A549 (cell line): ENCODE results near the gene USP24. TPM values are rescaled to one million over a fixed set of nuclear protein-coding genes. Genes with fewer than 3 reads are reported as not detected.

Source experiments
- ATAC-seq, 2 experiments: fragments of 200-7000 bp in 1 of 2; fragments of >200 bp in 1 of 2; cut with Nextera tagmentation in 1 of 2; cut with Tn5 transposase in 1 of 2; 3 replicates each; pipeline versions ENCODE4 v1.8.0 to v1.9.1; 2018 to 2020; ENCODE audit warnings: mild to moderate bottlenecking in 1 of 2, moderate library complexity in 1 of 2
- CTCF ChIA-PET: fragments of 300-600 bp; sonication (Branson Sonifier 250); formaldehyde crosslinking; extraction: SDS; loops from one replicate; lab custom pipeline; 2021; ENCODE audit warnings: antibody characterized with exemption, inconsistent platforms; lab: Yijun Ruan, JAX
- POLR2A ChIA-PET: fragments of 350-600 bp; formaldehyde crosslinking; extraction: SDS; loops from one replicate; lab custom pipeline; 2021; ENCODE audit warnings: antibody characterized with exemption, inconsistent platforms; lab: Yijun Ruan, JAX
- DNase-seq, 2 experiments: peaks; one replicate each; pipeline versions ENCODE4 v3.0.0 to v3.0.0-alpha.2; 2011 to 2016; ENCODE audit warnings: low read depth in 1 of 2, low spot score in 1 of 2
- FAIRE-seq: peaks from 2 replicates; lab custom pipeline; 2011; peaks lifted over from hg19 to GRCh38; lab: Jason Lieb, UNC
- H3K27ac ChIP-seq, 2 experiments: fragments of >200 bp; sonication (Bioruptor Twin); formaldehyde crosslinking; 3 replicates each; pipeline ENCODE4 v1.5.1; 2016 to 2017
- H3K4me1 ChIP-seq: fragments of >200 bp; sonication (Bioruptor Twin); formaldehyde crosslinking; 3 replicates; pipeline ENCODE4 v1.6.1; 2016
- H3K4me2 ChIP-seq: fragments of >200 bp; sonication (Bioruptor Twin); formaldehyde crosslinking; 3 replicates; pipeline ENCODE4 v1.6.1; 2016
- H3K4me3 ChIP-seq: fragments of >200 bp; sonication (Bioruptor Twin); formaldehyde crosslinking; 3 replicates; pipeline ENCODE4 v1.5.1; 2016
- H3K9me3 ChIP-seq: fragments of >200 bp; sonication (Bioruptor Twin); formaldehyde crosslinking; 3 replicates; pipeline ENCODE4 v1.6.1; 2016
- BHLHE40 ChIP-seq: IDR thresholded peaks from 2 replicates; pipeline ENCODE4 v1.6.1; 2012; ENCODE audit warnings: low read depth, low read length, inconsistent platforms
- CBX2 ChIP-seq: fragments of 200-600 bp; sonication (generic); IDR thresholded peaks from 2 replicates; pipeline ENCODE4 v1.6.1; 2016; ENCODE audit warnings: low read depth, mild to moderate bottlenecking, borderline replicate concordance
- E2F6 ChIP-seq: IDR thresholded peaks from 2 replicates; pipeline ENCODE4 v1.6.1; 2012; ENCODE audit warnings: low read depth, borderline replicate concordance
- EHMT2 ChIP-seq: fragments of 200-600 bp; sonication (generic); IDR thresholded peaks from 2 replicates; pipeline ENCODE4 v1.6.1; 2016; ENCODE audit warnings: antibody characterized with exemption, low read depth, mild to moderate bottlenecking, moderate library complexity
- EP300 ChIP-seq, 2 experiments: fragments of >200 bp; sonication (Bioruptor Twin); formaldehyde crosslinking; IDR thresholded peaks; 2 replicates in 1 of 2; 3 replicates in 1 of 2; pipeline ENCODE4 v1.6.1; 2016 to 2017
- FOSL2 ChIP-seq, 2 experiments: fragments of 450-650 bp in 1 of 2; fragments of >200 bp in 1 of 2; sonication (Bioruptor Twin) in 1 of 2; formaldehyde crosslinking; IDR thresholded peaks; 2 replicates each; pipeline versions ENCODE4 v1.5.0 to v1.6.1; 2016 to 2020; ENCODE audit warnings: mild to moderate bottlenecking in 1 of 2, moderate library complexity in 1 of 2
- GATA3 ChIP-seq: IDR thresholded peaks from 2 replicates; pipeline ENCODE4 v1.6.1; 2012; ENCODE audit warnings: borderline replicate concordance
- HEYL ChIP-seq: fragments of 250-450 bp; sonication (Bioruptor Pico); IDR thresholded peaks from 2 replicates; pipeline ENCODE4 v1.8.0; 2021; ENCODE audit warnings: mild to moderate bottlenecking, moderate library complexity
- HOXA7 ChIP-seq: fragments of 250-450 bp; sonication (Bioruptor Pico); IDR thresholded peaks from 2 replicates; pipeline ENCODE4 v1.5.0; 2020; ENCODE audit warnings: mild to moderate bottlenecking, moderate library complexity
- HOXB5 ChIP-seq: fragments of 250-450 bp; sonication (Bioruptor Pico); IDR thresholded peaks from 2 replicates; pipeline ENCODE4 v1.5.0; 2020; ENCODE audit warnings: mild to moderate bottlenecking, moderate library complexity
- JUN ChIP-seq, 2 experiments: fragments of >200 bp; sonication (Bioruptor Twin); formaldehyde crosslinking; IDR thresholded peaks; 2 replicates in 1 of 2; 3 replicates in 1 of 2; pipeline ENCODE4 v1.6.1; 2016 to 2017
- MAFK ChIP-seq: fragments of 450-650 bp; IDR thresholded peaks from 2 replicates; pipeline ENCODE4 v1.6.1; 2014; ENCODE audit not compliant: partially characterized antibody
- MAZ ChIP-seq: fragments of 150-350 bp; IDR thresholded peaks from 2 replicates; pipeline ENCODE4 v1.6.1; 2014; ENCODE audit warnings: antibody characterized with exemption, low read depth, low read length, borderline replicate concordance
- POLR2A ChIP-seq: IDR thresholded peaks from 2 replicates; pipeline ENCODE4 v1.6.1; 2012; ENCODE audit warnings: mild to moderate bottlenecking, low read length
- RAD21 ChIP-seq, 2 experiments: fragments of >200 bp in 1 of 2; sonication (Bioruptor Twin) in 1 of 2; formaldehyde crosslinking in 1 of 2; IDR thresholded peaks in 1 of 2; conservative IDR thresholded peaks in 1 of 2; 2 replicates in 1 of 2; 3 replicates in 1 of 2; pipeline ENCODE4 v1.6.1; 2012 to 2018; ENCODE audit warnings: inconsistent platforms in 1 of 2
- RARB ChIP-seq: fragments of 250-450 bp; sonication (Bioruptor Pico); IDR thresholded peaks from 2 replicates; pipeline ENCODE4 v1.8.0; 2021; ENCODE audit warnings: mild to moderate bottlenecking, moderate library complexity
- REST ChIP-seq: fragments of 200-600 bp; sonication (generic); IDR thresholded peaks from 2 replicates; pipeline ENCODE4 v1.6.1; 2016; ENCODE audit warnings: antibody characterized with exemption, mild to moderate bottlenecking, moderate library complexity
- SMC3 ChIP-seq: fragments of >200 bp; sonication (Bioruptor Twin); formaldehyde crosslinking; IDR thresholded peaks from 3 replicates; pipeline ENCODE4 v1.6.1; 2018; ENCODE audit warnings: inconsistent platforms
- TFCP2L1 ChIP-seq: fragments of 250-450 bp; sonication (Bioruptor Pico); IDR thresholded peaks from 2 replicates; pipeline ENCODE4 v1.5.0; 2021; ENCODE audit warnings: mild to moderate bottlenecking
- ZC3H11A ChIP-seq: fragments of 450-650 bp; IDR thresholded peaks from 2 replicates; pipeline ENCODE4 v1.6.1; 2014; ENCODE audit warnings: antibody characterized with exemption, mild to moderate bottlenecking
- ZFP36 ChIP-seq: fragments of 450-650 bp; IDR thresholded peaks from 2 replicates; pipeline ENCODE4 v1.6.1; 2014; ENCODE audit warnings: borderline replicate concordance; ENCODE audit not compliant: partially characterized antibody
- WGBS: methylation state at CpG from one replicate; pipeline ENCODE4 v1.1.6; 2017; ENCODE audit errors: missing lambda C conversion rate; 5-methylcytosine and 5-hydroxymethylcytosine counted together
- polyA plus RNA-seq, 4 experiments: library from polyadenylated mRNA; depleted of rRNA in 3 of 4; stranded (reverse); fragments of >200 nt; fragmentation: RNase III in 1 of 4; extraction: RNeasy Plus Mini Kit Qiagen cat#74134 plus additional on column Dnase treatment in 1 of 4; gene quantifications; 2 replicates in 3 of 4; 3 replicates in 1 of 4; pipeline ENCODE4 v1.2.3, GENCODE V29; 2011 to 2017
- TF ChIP-seq, protein P1 (sequence below): fragments of 450-650 bp; IDR thresholded peaks from 2 replicates; pipeline ENCODE4 v1.6.1; 2014; ENCODE audit warnings: antibody characterized with exemption
- TF ChIP-seq, protein P2 (sequence below): fragments of >200 bp; sonication (Bioruptor Twin); formaldehyde crosslinking; IDR thresholded peaks from 3 replicates; pipeline ENCODE4 v1.5.1; 2016

The USP24 gene
- polyA plus RNA-seq, 2 of the 4 experiments (the other 2 are of a cell fraction) = 14.7 to 21.7 TPM

- WGBS = 87% methylated on average over 3 of the region's 3 CpGs
- TF ChIP-seq E2F6 (no peak), REST (no peak), EHMT2 (no peak), HOXB5 (CRISPR knock-in tag) (no peak), ZC3H11A (no peak), TFCP2L1 (CRISPR knock-in tag) (no peak), HOXA7 (CRISPR knock-in tag) (no peak), MAZ (no peak), GATA3 (no peak), HEYL (CRISPR knock-in tag) (no peak)
- H3K4me3 ChIP-seq = no peak overlapping the region
- FAIRE-seq (no peak), DNase-seq (no peak), ATAC-seq (no peak)
- H3K4me2 ChIP-seq = no peak overlapping the region
- peaks cover 3% of the 10 kb centered on the region; the same call in 1 of the 3 replicates for H3K4me1 ChIP-seq
- H3K27ac ChIP-seq = no peak overlapping the region
- POLR2A ChIA-PET = no interaction called here
- H3K9me3 ChIP-seq = peaks cover 10% of the 10 kb centered on the region; the same call in 2 of the 3 replicates
- CTCF ChIA-PET = interaction anchor here (0.7 to 1.6 kb wide), 2 partner anchors 10 to 78 kb away, joined by 3 to 4 read pairs; no protein-coding TSS in a partner anchor
These were observed 35.9 kb downstream of the USP24 start for GRCh38 chr1:55179177-55179835.

- no peaks in the 10 kb centered on the region for H3K9me3 ChIP-seq
- 94% methylated on average over 3 of the region's 3 CpGs for WGBS
- H3K4me1 ChIP-seq = no peaks in the 10 kb centered on the region
- ATAC-seq = no peak
- TF ChIP-seq SMC3 = no peak
- no peak for TF ChIP-seq RARB
- TF ChIP-seq, protein P1, sequence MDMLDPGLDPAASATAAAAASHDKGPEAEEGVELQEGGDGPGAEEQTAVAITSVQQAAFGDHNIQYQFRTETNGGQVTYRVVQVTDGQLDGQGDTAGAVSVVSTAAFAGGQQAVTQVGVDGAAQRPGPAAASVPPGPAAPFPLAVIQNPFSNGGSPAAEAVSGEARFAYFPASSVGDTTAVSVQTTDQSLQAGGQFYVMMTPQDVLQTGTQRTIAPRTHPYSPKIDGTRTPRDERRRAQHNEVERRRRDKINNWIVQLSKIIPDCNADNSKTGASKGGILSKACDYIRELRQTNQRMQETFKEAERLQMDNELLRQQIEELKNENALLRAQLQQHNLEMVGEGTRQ = no peak
- no peak for TF ChIP-seq JUN (IDR thresholded peaks at IDR 0.05)
- TF ChIP-seq BHLHE40 = no peak
- TF ChIP-seq MAFK = no peak
- TF ChIP-seq HOXB5 (CRISPR knock-in tag) = no peak
- no peak for TF ChIP-seq EP300 (IDR thresholded peaks at IDR 0.05)
- no peak for TF ChIP-seq POLR2A
- TF ChIP-seq, protein P2, sequence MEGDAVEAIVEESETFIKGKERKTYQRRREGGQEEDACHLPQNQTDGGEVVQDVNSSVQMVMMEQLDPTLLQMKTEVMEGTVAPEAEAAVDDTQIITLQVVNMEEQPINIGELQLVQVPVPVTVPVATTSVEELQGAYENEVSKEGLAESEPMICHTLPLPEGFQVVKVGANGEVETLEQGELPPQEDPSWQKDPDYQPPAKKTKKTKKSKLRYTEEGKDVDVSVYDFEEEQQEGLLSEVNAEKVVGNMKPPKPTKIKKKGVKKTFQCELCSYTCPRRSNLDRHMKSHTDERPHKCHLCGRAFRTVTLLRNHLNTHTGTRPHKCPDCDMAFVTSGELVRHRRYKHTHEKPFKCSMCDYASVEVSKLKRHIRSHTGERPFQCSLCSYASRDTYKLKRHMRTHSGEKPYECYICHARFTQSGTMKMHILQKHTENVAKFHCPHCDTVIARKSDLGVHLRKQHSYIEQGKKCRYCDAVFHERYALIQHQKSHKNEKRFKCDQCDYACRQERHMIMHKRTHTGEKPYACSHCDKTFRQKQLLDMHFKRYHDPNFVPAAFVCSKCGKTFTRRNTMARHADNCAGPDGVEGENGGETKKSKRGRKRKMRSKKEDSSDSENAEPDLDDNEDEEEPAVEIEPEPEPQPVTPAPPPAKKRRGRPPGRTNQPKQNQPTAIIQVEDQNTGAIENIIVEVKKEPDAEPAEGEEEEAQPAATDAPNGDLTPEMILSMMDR = no peak
- TF ChIP-seq FOSL2 (IDR thresholded peaks at IDR 0.05) = no peak
- TF ChIP-seq FOSL2 (CRISPR knock-in tag; IDR thresholded peaks at IDR 0.05) = no peak
- TF ChIP-seq RAD21 (conservative IDR thresholded peaks at IDR 0.05 in 1 of 2, IDR thresholded peaks at IDR 0.05 in 1 of 2) = no peak
- TF ChIP-seq ZFP36 = no peak
- TF ChIP-seq CBX2 = no peak
- H3K27ac ChIP-seq = no peak overlapping the region
- DNase-seq = no peak
- ChIA-PET CTCF (no interaction called here), POLR2A (interaction anchor here (1.3 kb wide), 1 partner anchor 43 kb away, joined by 3 read pairs; the partner anchor contains the start of gene USP24)
- no peak for FAIRE-seq
- H3K4me2 ChIP-seq = no peak overlapping the region
- no peak overlapping the region for H3K4me3 ChIP-seq
These were observed 42.5 kb downstream of the USP24 start for GRCh38 chr1:55172687-55173086.
